ENCODE measurements around the gene CACNG8.

DNA sequence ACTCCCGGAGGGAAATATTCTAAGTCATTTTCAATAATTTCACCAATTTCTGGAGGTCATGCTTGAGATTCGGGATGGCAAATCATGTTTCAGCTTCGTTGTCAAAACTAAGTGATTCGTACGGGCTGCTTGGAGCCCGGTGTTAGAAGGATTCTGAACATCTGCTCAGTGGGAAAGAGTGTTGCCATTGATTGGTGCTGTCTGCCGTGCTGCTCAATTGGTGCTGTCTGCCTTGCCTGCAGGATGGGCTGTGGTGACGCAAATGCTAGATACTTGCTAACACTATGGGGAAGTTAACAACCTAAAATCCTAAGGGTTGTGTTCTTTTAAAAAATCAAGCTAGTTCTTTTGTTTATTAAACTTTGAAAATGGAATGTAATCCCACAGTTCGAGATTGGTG, 17.3 kb upstream of the CACNG8 start:
- TF ChIP-seq CTCF (conservative IDR thresholded peaks at IDR 0.05; ENCODE audit: low read length) (no peak), EZH2phosphoT487 (IDR thresholded peaks at IDR 0.05; ENCODE audit: borderline replicate concordance) (no peak)

Measured in Loucy (cell line).